Natural killer cell treated with Interleukin-12 subunit alpha and Interleukin-12 subunit beta and Interleukin-15 and Interleukin-18, amount 100 ng/mL, for 72 hours (primary cell): Measurements from ENCODE around the gene PPT2. TPM values are rescaled to one million over a fixed set of nuclear protein-coding genes. Genes with fewer than 3 reads are reported as not detected.
"Not testable (repeated sequence)": the region's sequence is repeated elsewhere in the genome, so short reads cannot be mapped to it uniquely, and the experiment has no call there.

ENCODE experiments used
- ATAC-seq, 2 donors: fragments of 150-1000 bp; cut with Tn5 transposase in 1 of 2; sonication (Bioruptor Pico), chemical (Tn5 transposase) in 1 of 2; 2 replicates each; pipeline ENCODE4 v1.10.0; 2021
- DNase-seq: peaks from one replicate; pipeline ENCODE4 v3.0.0; 2022; ENCODE audit warnings: low spot score
- H3K27ac Mint-ChIP-seq, 2 donors: 1 replicate in 1 of 2; 2 replicates in 1 of 2; pipeline ENCODE4 v1.8.0; 2022; ENCODE audit warnings: mixed read lengths in 2 of 2, mild to moderate bottlenecking in 1 of 2, moderate library complexity in 1 of 2
- H3K27me3 Mint-ChIP-seq, 2 donors: 1 replicate in 1 of 2; 2 replicates in 1 of 2; pipeline ENCODE4 v1.8.0; 2022; ENCODE audit warnings: mixed read lengths in 2 of 2
- H3K36me3 Mint-ChIP-seq: one replicate; pipeline ENCODE4 v1.8.0; 2022; ENCODE audit warnings: mixed read lengths
- H3K4me1 Mint-ChIP-seq, 2 donors: 1 replicate in 1 of 2; 2 replicates in 1 of 2; pipeline ENCODE4 v1.8.0; 2022; ENCODE audit warnings: low read depth in 2 of 2, mixed read lengths in 2 of 2, mild to moderate bottlenecking in 1 of 2
- H3K4me3 Mint-ChIP-seq: one replicate; pipeline ENCODE4 v1.8.0; 2022; ENCODE audit warnings: mixed read lengths
- H3K9me3 Mint-ChIP-seq: 2 replicates; pipeline ENCODE4 v1.8.0; 2022; ENCODE audit warnings: mixed read lengths
- total RNA-seq, 2 donors: library from RNA; stranded (reverse); gene quantifications; one replicate each; pipeline ENCODE4 v1.2.3, GENCODE V29; 2022

The PPT2 gene
- total RNA-seq, 2 donors from 2014 or later = 10.8 to 32.3 TPM

DNA sequence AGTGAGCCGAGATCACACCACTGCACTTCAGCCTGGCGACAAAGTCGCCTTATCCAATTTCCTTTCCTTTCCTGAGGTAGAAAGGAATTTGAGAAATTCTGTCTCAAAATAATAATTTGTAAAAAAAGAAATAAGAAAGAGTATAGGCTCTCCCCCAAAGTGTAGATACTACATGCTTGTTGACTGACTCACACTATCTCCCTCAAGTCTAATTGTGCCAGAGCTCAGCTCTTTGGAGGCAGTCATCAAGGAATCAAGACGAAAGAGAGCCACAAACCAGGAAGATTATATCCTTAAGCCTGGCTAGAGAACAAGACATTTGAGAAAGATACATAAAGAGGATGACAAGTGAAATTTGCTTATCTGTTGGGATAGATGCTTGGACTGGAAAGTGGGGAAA is 20.2 kb upstream of the PPT2 start:
- H3K27ac Mint-ChIP-seq = no peak overlapping the region
- ATAC-seq = no peak
- no peaks in the 10 kb centered on the region for H3K36me3 Mint-ChIP-seq
- no peak for DNase-seq
- no peak overlapping the region for H3K4me3 Mint-ChIP-seq
- H3K9me3 Mint-ChIP-seq = no peaks in the 10 kb centered on the region
- peaks cover 0 to 3% of the 10 kb centered on the region in 2 donors for H3K27me3 Mint-ChIP-seq
- H3K4me1 Mint-ChIP-seq = peaks cover 13 to 14% of the 10 kb centered on the region in 2 donors

DNA sequence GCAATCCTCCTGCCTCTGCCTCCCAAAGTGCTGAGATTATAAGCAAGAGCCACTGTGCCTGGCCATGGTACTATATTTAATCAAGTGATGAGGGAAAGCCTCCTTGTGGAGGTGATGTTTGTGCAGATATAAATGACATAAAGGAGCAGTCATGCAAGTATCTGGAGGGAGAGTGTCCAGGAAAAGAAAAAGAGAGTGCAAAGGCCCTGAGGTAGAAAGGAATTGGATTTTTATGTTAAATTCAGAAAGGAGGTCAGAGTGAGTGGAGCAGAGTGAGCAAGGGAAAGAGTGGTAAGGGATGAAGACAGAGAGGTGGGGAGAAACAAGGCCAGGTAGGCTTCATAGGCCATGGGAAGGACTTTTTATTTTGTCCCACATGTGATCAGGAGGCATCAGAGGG is 16.5 kb upstream of the PPT2 start:
- H3K9me3 Mint-ChIP-seq = no peaks in the 10 kb centered on the region
- ATAC-seq = no peak

DNA sequence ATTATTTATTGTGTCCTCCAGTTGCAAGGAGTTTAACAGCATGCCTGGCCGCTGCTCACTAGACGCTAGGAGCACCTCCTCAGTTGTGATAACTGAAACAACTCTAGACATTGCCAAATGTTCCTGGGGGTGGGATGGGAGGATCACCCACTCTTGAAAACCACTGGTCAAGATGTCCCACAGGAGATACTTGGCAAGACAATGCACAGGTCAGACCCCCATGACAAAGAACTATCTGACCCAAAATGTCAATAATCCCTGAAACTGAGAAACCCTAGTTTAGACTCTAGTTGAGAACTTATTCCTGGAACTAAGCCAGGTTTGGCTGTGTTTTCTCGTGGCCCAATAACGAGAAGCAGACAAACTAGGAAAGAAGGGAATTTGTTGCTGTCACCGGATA is 14.4 kb upstream of the PPT2 start:
- Mint-ChIP-seq H3K36me3 (no peaks in the 10 kb centered on the region), H3K9me3 (no peaks in the 10 kb centered on the region), H3K27me3 (peaks cover 9 to 18% of the 10 kb centered on the region in 2 donors), H3K27ac (no peak overlapping the region), H3K4me1 (no peaks in the 10 kb centered on the region), H3K4me3 (no peak overlapping the region)
- no peak for ATAC-seq
- no peak for DNase-seq

More for the DNA sequence above, 16.5 kb upstream of the PPT2 start:
- Mint-ChIP-seq H3K4me1 (no peaks in the 10 kb centered on the region), H3K27ac (no peak overlapping the region), H3K36me3 (no peaks in the 10 kb centered on the region), H3K27me3 (peaks cover 9 to 18% of the 10 kb centered on the region in 2 donors), H3K4me3 (no peak overlapping the region)
- DNase-seq = no peak

DNA sequence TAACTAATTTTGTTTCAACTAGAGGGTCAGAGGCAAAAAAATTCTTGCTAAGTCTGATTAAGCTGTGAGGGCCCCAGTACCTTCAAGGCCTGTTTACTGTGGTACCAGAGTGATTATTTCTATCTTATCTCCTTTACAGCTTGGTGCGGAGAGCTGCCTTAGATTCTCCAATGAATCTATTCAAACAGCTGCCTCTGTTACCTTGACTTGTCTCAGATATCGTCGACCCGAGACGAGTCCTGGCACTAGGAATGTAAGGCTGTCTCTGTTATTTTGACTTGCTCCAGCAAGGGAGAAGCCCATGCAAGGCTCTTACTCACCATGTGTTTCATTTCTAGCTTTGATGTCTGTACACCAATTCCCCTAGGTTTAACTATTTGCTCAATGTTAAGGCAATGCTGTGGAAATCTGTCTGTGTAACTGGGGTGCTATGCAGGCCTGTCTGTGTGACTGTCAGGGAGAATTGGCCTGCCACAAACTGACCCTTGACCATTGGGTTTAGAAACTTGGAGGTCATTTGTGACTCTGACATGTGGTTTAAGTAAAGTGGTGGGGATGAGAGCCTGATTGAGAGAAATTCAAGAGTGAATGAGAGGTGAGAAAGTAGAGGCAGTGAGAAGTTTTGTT is 13.4 kb upstream of the PPT2 start:
- no peak overlapping the region for H3K27ac Mint-ChIP-seq
- H3K27me3 Mint-ChIP-seq = peaks cover 6 to 18% of the 10 kb centered on the region in 2 donors
- no peak overlapping the region for H3K4me3 Mint-ChIP-seq
- ATAC-seq (no peak), DNase-seq (no peak)
- no peaks in the 10 kb centered on the region for H3K4me1 Mint-ChIP-seq
- no peaks in the 10 kb centered on the region for H3K36me3 Mint-ChIP-seq
- no peaks in the 10 kb centered on the region for H3K9me3 Mint-ChIP-seq

DNA sequence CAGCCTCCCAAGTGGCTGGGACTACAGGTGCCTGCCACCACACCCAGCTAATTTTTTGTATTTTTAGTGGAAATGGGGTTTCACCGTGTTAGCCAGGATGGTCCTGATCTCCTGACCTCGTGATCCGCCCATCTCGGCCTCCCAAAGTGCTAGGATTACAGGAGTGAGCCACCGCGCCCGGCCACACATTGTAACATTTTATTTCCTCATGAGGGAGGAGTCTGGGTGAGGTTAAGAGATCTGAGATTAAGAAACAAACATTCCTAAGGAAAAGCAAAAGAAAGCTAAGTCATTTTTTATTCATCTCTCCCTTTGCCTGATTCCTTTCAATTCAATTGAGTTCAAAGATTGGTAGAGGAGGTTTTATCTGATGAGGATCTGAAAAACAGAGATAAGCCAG is 9.7 kb upstream of the PPT2 start:
- ATAC-seq, H3K36me3 Mint-ChIP-seq, H3K27ac Mint-ChIP-seq, DNase-seq, H3K4me3 Mint-ChIP-seq, H3K9me3 Mint-ChIP-seq: not testable (repeated sequence)
- peaks cover 20 to 22% of the 10 kb centered on the region in 2 donors for H3K4me1 Mint-ChIP-seq
- H3K27me3 Mint-ChIP-seq = peaks cover 25 to 41% of the 10 kb centered on the region in 2 donors

DNA sequence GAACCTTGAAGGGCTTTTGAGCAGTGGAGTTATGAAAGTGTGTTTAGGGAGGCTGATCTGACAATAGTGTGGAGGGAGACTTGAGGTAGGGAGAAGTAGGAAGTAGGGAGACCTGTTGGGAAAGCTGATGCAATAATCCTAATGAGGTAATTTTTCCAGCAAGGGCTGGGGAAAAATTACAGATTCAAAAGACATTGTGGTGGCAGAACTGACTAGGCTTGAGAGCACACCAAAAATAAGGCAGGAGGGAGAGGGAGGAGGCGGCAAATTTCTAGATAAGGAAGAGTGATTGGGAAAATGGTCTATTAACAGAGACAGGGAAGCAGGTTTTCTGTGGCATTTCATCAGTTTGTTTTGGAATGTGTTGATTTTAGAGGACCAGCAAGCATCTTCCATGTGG is 7.7 kb upstream of the PPT2 start:
- no peak overlapping the region for H3K27ac Mint-ChIP-seq
- peaks cover 31 to 34% of the 10 kb centered on the region in 2 donors for H3K4me1 Mint-ChIP-seq
- H3K9me3 Mint-ChIP-seq = no peaks in the 10 kb centered on the region
- no peaks in the 10 kb centered on the region for H3K36me3 Mint-ChIP-seq
- no peak for ATAC-seq
- DNase-seq = no peak
- no peak overlapping the region for H3K4me3 Mint-ChIP-seq
- H3K27me3 Mint-ChIP-seq = peaks cover 38 to 50% of the 10 kb centered on the region in 2 donors

DNA sequence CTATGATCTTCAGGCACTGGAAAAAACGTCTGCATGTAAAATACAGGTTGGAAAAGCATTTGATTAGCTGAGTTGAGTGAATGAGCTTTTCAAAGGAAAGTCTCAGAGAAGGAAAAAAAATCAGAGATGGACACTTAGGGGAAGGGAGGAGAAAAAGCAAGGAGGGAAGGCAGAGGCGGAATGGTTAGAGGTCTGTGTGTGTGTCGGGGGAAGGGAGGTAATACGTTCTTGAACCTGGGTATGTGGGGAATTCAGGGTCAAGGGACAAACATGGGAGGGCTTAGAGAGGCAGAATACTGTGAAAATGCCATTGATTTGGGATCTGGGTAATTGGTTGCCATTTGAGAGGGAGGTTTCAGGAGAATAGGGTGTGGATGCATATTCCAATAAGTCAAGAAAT is 7.3 kb upstream of the PPT2 start:
- ATAC-seq (no peak), DNase-seq (no peak)
- Mint-ChIP-seq H3K4me1 (peaks cover 32 to 36% of the 10 kb centered on the region in 2 donors), H3K27me3 (peaks cover 40 to 51% of the 10 kb centered on the region in 2 donors), H3K36me3 (no peaks in the 10 kb centered on the region), H3K9me3 (no peaks in the 10 kb centered on the region), H3K27ac (no peak overlapping the region), H3K4me3 (no peak overlapping the region)

DNA sequence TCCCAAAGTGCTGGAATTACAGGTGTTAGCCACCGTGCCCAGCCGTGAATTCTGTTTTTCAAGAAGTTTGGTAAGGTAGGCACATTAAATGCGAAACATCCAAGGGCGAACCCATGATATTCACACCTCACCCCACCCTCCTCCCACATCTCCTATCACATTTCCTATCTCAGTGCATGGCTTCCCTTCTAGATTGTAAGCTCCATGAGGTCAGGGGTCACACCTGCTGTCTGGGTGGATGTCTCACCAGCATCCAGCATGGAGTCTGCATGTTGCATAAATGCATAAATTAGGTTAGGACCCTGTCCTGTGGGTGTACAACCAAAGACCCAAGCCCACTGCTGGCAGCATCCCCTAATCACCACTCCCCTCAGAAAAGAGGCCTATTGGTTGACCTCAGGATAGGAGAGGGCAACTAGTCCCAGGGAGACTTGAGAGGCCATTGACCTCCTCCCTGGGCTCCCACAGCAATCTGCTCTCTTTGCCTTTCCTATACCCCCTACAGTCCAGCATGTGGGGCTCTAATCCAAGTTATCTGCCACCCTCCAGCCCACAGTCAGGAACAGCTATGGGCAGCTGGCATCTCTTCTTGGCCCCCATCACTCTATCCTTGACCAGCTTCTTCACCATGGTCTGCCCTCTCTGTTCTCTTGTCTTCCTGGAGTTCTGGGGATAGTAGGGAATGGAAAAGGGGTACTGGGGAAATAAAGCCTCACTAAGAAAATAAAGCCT is 6.4 kb upstream of the PPT2 start:
- peaks cover 35 to 43% of the 10 kb centered on the region in 2 donors for H3K27me3 Mint-ChIP-seq
- no peaks in the 10 kb centered on the region for H3K36me3 Mint-ChIP-seq
- peak overlapping the region in 1 of 2 donors; percentile 51 for H3K27ac Mint-ChIP-seq
- H3K4me1 Mint-ChIP-seq = peaks cover 32 to 40% of the 10 kb centered on the region in 2 donors
- no peak for ATAC-seq
- no peaks in the 10 kb centered on the region for H3K9me3 Mint-ChIP-seq
- H3K4me3 Mint-ChIP-seq = peak overlapping the region; percentile 85
- no peak for DNase-seq

DNA sequence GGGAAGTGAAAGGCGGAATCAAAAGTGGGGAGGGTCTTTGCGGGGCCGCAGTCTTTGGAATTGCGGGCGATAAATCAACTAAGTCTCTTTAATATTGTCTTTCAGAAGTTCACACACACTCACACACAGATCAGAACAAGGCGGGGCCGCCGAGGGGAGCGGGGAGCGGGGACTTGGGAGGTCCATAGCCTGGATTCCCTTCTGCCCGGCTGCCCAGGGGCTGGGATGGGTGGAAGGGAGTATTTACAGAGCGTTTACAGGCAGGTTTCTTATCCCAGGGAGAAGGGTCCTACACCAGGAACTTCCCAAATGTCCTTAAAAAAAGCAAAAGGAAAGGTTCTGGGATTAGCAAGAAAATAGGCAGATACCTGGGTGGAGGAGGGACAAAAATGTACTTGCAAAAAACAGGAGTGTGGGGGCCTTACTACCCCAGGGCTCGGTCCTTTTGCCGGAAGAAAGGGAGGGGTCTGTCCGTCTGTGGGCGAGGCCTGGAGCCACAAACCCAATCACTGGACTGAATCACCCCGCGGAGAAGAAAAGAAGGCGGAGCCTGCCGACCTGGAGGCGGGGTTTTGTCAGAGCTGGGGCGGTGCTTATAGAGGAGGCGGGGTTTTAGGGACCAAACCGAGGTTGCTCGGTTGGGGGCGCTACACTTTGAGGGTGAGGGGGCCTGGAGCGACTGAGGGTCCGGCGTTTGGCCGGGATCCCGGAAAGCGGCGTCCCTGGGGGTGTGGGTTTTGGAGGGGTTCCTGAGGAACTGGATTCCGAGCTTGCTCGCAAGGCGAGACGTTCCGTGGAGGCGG is 5.5 kb upstream of the PPT2 start:
- H3K27ac Mint-ChIP-seq = peak overlapping the region; percentile 51 to 80
- peaks cover 32 to 46% of the 10 kb centered on the region in 2 donors for H3K4me1 Mint-ChIP-seq
- peaks cover 35 to 43% of the 10 kb centered on the region in 2 donors for H3K27me3 Mint-ChIP-seq

DNA sequence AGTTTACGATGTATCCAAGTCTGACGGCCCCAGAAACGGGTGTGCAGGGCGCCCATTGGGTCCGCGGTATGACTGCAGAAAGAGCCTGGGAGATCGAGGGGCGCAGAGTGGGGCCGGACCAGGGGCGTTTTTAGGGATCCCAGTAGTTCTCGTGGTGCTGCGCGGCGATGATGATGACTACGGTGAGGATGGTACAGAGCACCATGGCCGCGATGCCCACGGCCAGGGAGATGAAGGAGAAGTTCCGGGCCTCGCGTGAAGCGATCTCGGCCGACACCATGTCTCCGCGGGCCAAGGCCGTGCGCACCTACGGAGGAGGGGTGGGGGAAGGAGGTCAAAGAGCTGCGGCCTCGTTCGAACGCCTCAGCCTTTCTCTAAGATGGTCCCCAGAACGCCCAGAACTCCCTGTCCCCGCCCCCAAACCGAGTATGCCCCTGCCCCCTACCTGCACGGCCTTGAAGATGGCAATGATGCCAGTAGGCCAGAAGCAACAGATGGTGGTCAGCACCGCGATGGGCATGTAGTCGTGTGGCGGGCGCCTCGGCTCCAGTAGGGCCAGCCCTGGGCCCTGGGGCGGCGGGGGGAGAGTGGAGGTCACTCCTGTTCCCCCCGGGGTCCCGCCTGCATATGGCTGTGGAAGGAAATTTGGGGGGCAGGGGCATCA is 4.7 kb upstream of the PPT2 start:
- Mint-ChIP-seq H3K4me3 (peak overlapping the region; percentile 85), H3K4me1 (peaks cover 36 to 52% of the 10 kb centered on the region in 2 donors), H3K36me3 (no peaks in the 10 kb centered on the region), H3K27ac (peak overlapping the region; percentile 51 to 80), H3K27me3 (peaks cover 35 to 43% of the 10 kb centered on the region in 2 donors), H3K9me3 (no peaks in the 10 kb centered on the region)
- DNase-seq (no peak), ATAC-seq (peak; percentile 22 to 40)

More for the DNA sequence above, 5.5 kb upstream of the PPT2 start:
- DNase-seq (peak; percentile 82), ATAC-seq (peak; percentile 90 to 95)
- no peaks in the 10 kb centered on the region for H3K36me3 Mint-ChIP-seq
- peak overlapping the region; percentile 85 for H3K4me3 Mint-ChIP-seq
- H3K9me3 Mint-ChIP-seq = no peaks in the 10 kb centered on the region

DNA sequence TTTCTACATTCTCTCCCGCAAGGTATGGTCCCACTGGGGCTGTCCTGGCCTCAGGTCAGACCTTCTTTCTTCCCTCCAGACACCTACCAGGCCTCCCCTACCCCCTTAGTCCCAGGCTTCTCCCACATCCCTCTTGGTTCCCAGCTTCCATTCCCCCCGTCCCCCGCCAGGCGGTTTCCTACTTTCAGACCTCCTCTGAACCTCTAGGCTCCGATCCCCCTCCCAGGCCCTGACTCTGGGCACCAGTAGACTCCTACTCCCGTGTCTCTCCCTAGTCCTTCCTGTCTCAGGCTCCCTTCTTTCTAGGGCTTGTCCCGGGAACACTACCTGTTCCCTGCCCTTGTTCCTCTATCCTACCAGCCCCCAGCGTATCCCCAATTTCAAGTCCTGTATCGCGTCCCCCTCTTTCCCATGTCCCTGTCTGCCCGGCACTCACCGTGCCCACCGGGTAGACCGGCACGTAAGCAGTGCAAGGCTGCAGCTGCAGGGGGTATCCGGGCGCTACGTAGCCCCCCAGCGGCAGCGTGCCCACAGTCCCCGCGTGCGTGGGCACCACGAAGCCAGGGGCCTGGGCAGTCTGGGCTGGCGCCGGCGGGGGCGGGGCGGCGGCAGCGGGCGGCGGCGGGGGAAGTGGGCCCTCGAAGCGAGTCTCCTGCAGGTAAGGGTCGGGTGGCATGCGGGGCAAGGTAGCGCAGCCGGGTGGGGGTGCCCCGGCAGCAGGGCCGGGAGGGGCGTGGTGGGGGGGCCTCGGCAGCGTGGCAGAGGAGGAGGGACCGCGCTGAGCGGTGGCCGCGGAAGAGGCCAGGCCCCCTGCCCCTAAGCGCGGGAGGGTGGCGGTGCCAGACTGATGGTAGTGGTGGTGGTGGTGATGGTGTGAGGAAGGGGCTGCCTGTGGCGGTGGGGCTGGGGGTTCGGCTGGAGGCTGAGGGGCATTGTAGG is 3.7 kb upstream of the PPT2 start:
- Mint-ChIP-seq H3K27me3 (peaks cover 35 to 43% of the 10 kb centered on the region in 2 donors), H3K4me3 (peak overlapping the region; percentile 50), H3K27ac (peak overlapping the region in 1 of 2 donors; percentile 2), H3K36me3 (no peaks in the 10 kb centered on the region), H3K9me3 (no peaks in the 10 kb centered on the region), H3K4me1 (peaks cover 45 to 62% of the 10 kb centered on the region in 2 donors)
- no peak for ATAC-seq
- no peak for DNase-seq

DNA sequence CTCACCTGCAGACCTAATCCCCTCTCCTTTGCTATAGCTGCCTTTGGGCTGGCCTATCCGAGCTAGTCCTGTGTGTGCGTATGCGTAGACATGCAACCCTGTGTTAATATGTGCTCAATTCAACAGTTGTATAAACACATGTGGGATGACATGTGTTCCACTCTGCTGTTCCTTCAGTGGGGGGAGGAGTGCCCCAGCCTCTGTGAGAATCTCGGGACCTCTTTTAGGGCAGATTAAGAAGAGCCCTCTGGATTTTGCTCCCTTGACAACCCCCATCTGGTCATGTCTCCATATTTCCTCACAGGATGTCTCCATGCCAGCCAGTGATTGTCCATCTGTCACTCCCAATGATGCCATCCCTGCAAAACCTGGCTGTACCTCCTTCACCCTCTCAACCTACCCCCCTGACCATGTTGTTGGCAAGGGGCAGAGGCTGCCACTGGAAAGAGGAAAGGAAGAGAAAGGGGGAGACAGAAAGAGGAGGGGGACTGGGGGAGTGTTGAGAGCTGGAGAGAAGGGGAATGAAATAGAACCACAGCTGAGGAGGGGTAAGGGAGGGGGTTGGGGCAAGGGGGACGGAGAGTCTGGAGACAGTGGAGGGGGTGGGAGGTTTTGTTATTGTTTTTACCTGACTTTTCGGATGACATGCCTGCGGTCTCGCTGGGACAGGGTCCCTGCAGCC is 2.6 kb upstream of the PPT2 start:
- Mint-ChIP-seq H3K4me3 (peak overlapping the region; percentile 28), H3K36me3 (no peaks in the 10 kb centered on the region), H3K9me3 (no peaks in the 10 kb centered on the region), H3K4me1 (peaks cover 51 to 64% of the 10 kb centered on the region in 2 donors), H3K27me3 (peaks cover 32 to 35% of the 10 kb centered on the region in 2 donors), H3K27ac (peak overlapping the region in 1 of 2 donors; percentile 34)
- no peak for ATAC-seq
- DNase-seq = no peak
